Measurements from ENCODE around the gene DNAJC2. TPM values are rescaled to one million over a fixed set of nuclear protein-coding genes. Genes with fewer than 3 reads are reported as not detected.

The DNAJC2 gene
- total RNA-seq, 1 donor from 2014 or later: 19.2 TPM

GRCh38 chr7:103297837-103298179 lies 46.8 kb downstream of the DNAJC2 start:
- DNase-seq: no peak
- no peaks in the 10 kb centered on the region for H3K36me3 Mint-ChIP-seq (ENCODE audit: unreplicated experiment)

GRCh38 chr7:103296901-103297836 lies 47.4 kb downstream of the DNAJC2 start, which contains the start of gene PMPCB:
TSS of gene PMPCB (plus strand) at chr7:103297435. CDS start at chr7:103297460, 25 bp downstream.
- TF ChIP-seq, protein P1, sequence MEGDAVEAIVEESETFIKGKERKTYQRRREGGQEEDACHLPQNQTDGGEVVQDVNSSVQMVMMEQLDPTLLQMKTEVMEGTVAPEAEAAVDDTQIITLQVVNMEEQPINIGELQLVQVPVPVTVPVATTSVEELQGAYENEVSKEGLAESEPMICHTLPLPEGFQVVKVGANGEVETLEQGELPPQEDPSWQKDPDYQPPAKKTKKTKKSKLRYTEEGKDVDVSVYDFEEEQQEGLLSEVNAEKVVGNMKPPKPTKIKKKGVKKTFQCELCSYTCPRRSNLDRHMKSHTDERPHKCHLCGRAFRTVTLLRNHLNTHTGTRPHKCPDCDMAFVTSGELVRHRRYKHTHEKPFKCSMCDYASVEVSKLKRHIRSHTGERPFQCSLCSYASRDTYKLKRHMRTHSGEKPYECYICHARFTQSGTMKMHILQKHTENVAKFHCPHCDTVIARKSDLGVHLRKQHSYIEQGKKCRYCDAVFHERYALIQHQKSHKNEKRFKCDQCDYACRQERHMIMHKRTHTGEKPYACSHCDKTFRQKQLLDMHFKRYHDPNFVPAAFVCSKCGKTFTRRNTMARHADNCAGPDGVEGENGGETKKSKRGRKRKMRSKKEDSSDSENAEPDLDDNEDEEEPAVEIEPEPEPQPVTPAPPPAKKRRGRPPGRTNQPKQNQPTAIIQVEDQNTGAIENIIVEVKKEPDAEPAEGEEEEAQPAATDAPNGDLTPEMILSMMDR (IDR thresholded peaks at IDR 0.05; ENCODE audit: partially characterized antibody, unreplicated experiment): peak; percentile 94
- peak within 1 kb of the TSS; percentile 93 for H3K4me3 Mint-ChIP-seq (ENCODE audit: unreplicated experiment)
- H3K27ac Mint-ChIP-seq (ENCODE audit: unreplicated experiment): peak within 1 kb of the TSS; percentile 85
- H3K9me3 Mint-ChIP-seq (ENCODE audit: unreplicated experiment): no peaks in the 10 kb centered on the region
- peaks cover 1% of the 10 kb centered on the region for H3K27me3 Mint-ChIP-seq (ENCODE audit: unreplicated experiment)
- peaks cover 11% of the 10 kb centered on the region for H3K4me1 Mint-ChIP-seq (ENCODE audit: low read depth, unreplicated experiment)
- H3K36me3 Mint-ChIP-seq (ENCODE audit: unreplicated experiment): no peaks in the 10 kb centered on the region
- DNase-seq: peak; percentile 97

More at GRCh38 chr7:103297837-103298179, 46.8 kb downstream of the DNAJC2 start:
- peak overlapping the region; percentile 93 for H3K4me3 Mint-ChIP-seq (ENCODE audit: unreplicated experiment)
- peaks cover 1% of the 10 kb centered on the region for H3K27me3 Mint-ChIP-seq (ENCODE audit: unreplicated experiment)
- TF ChIP-seq, protein P1 (IDR thresholded peaks at IDR 0.05; ENCODE audit: partially characterized antibody, unreplicated experiment): no peak
- no peaks in the 10 kb centered on the region for H3K9me3 Mint-ChIP-seq (ENCODE audit: unreplicated experiment)
- peak overlapping the region; percentile 85 for H3K27ac Mint-ChIP-seq (ENCODE audit: unreplicated experiment)
- H3K4me1 Mint-ChIP-seq (ENCODE audit: low read depth, unreplicated experiment): peaks cover 11% of the 10 kb centered on the region

- no peaks in the 10 kb centered on the region for H3K9me3 Mint-ChIP-seq (ENCODE audit: unreplicated experiment)
- H3K36me3 Mint-ChIP-seq (ENCODE audit: unreplicated experiment): no peaks in the 10 kb centered on the region
- no peak for DNase-seq
- H3K4me1 Mint-ChIP-seq (ENCODE audit: low read depth, unreplicated experiment): peaks cover 11% of the 10 kb centered on the region
- H3K27ac Mint-ChIP-seq (ENCODE audit: unreplicated experiment): no peak overlapping the region
- no peak overlapping the region for H3K4me3 Mint-ChIP-seq (ENCODE audit: unreplicated experiment)
- H3K27me3 Mint-ChIP-seq (ENCODE audit: unreplicated experiment): peaks cover 3% of the 10 kb centered on the region
- TF ChIP-seq, protein P1 (IDR thresholded peaks at IDR 0.05; ENCODE audit: partially characterized antibody, unreplicated experiment): no peak
Measured at GRCh38 chr7:103293526-103293925, 51.0 kb downstream of the DNAJC2 start.

DNA sequence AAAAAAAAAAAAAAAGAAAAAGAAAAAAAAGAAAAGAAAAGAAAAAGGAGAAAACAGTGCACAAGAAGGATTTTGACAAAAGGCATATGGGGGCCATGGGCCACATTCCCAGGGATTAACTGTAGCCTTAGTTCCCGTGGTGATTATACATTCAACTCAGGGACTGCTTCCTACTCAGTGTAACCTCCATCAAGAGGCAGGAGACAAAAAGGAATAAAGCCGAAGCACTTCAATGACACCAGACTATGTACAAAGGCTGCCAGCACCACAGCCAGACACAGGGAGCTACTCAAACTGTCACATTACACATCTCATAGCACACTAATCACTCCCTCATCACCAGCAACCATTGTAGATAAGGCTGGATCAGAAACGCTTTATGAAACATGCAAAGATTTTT lies 52.4 kb downstream of the DNAJC2 start:
- Mint-ChIP-seq H3K36me3 (ENCODE audit: unreplicated experiment) (no peaks in the 10 kb centered on the region), H3K4me1 (ENCODE audit: low read depth, unreplicated experiment) (peaks cover 5% of the 10 kb centered on the region), H3K4me3 (ENCODE audit: unreplicated experiment) (no peak overlapping the region), H3K9me3 (ENCODE audit: unreplicated experiment) (no peaks in the 10 kb centered on the region), H3K27me3 (ENCODE audit: unreplicated experiment) (peaks cover 3% of the 10 kb centered on the region), H3K27ac (ENCODE audit: unreplicated experiment) (no peak overlapping the region)
- DNase-seq: no peak
- TF ChIP-seq, protein P1 (IDR thresholded peaks at IDR 0.05; ENCODE audit: partially characterized antibody, unreplicated experiment): no peak

Measured in glutamatergic neuron (in vitro differentiated cells).